Measurements from ENCODE around the gene CHN2. TPM values are rescaled to one million over a fixed set of nuclear protein-coding genes. Genes with fewer than 3 reads are reported as not detected.

Gene CHN2
- polyA plus RNA-seq, 1 donor from 2014 or later = 136 TPM

- H3K9me3 ChIP-seq (ENCODE audit: low read length) = no peaks in the 10 kb centered on the region
- H3K4me2 ChIP-seq (ENCODE audit: low read length) = no peak overlapping the region
- H3F3A ChIP-seq (ENCODE audit: insufficient read depth, low read length, poor library complexity, severe bottlenecking) = no peaks in the 10 kb centered on the region
- no peaks in the 10 kb centered on the region for H3K9me2 ChIP-seq (ENCODE audit: insufficient read depth, low read length)
- H3K36me3 ChIP-seq (ENCODE audit: insufficient read depth, low read length) = no peaks in the 10 kb centered on the region
- H3K79me2 ChIP-seq (replicated peaks; ENCODE audit: insufficient read depth, low read length) = no peaks in the 10 kb centered on the region
- no peak overlapping the region for H3K9ac ChIP-seq (ENCODE audit: low read length)
- no peak overlapping the region for H2AFZ ChIP-seq (ENCODE audit: low read depth, low read length)
- TF ChIP-seq EP300 (conservative IDR thresholded peaks at IDR 0.05; ENCODE audit: poor library complexity, severe bottlenecking) = no peak
- TF ChIP-seq MXI1 (conservative IDR thresholded peaks at IDR 0.05; ENCODE audit: poor library complexity, severe bottlenecking) = no peak
- TF ChIP-seq SMC3 (conservative IDR thresholded peaks at IDR 0.05; ENCODE audit: poor library complexity) = no peak
- H4K20me1 ChIP-seq (ENCODE audit: insufficient read depth) = peaks cover 3% of the 10 kb centered on the region
- no peaks in the 10 kb centered on the region for H3K27me3 ChIP-seq (ENCODE audit: insufficient read depth, low read depth, low read length)
- H3K27ac ChIP-seq (ENCODE audit: low read length) = no peak overlapping the region
- no peak overlapping the region for H3K4me3 ChIP-seq (ENCODE audit: low read length)
Observed at GRCh38 chr7:29296421-29296820, 101.8 kb downstream of the CHN2 start.

GRCh38 chr7:29297194-29297890 is 102.8 kb downstream of the CHN2 start:
- no peak overlapping the region for H3K9ac ChIP-seq (ENCODE audit: low read length)
- H3K27me3 ChIP-seq (ENCODE audit: insufficient read depth, low read depth, low read length) = no peaks in the 10 kb centered on the region
- peaks cover under 1% of the 10 kb centered on the region for H4K20me1 ChIP-seq (ENCODE audit: insufficient read depth)
- no peak overlapping the region for H3K27ac ChIP-seq (ENCODE audit: low read length)
- H2AFZ ChIP-seq (ENCODE audit: low read depth, low read length) = no peak overlapping the region
- no peaks in the 10 kb centered on the region for H3K79me2 ChIP-seq (replicated peaks; ENCODE audit: insufficient read depth, low read length)
- H3K9me2 ChIP-seq (ENCODE audit: insufficient read depth, low read length) = no peaks in the 10 kb centered on the region
- no peak overlapping the region for H3K4me2 ChIP-seq (ENCODE audit: low read length)
- no peaks in the 10 kb centered on the region for H3F3A ChIP-seq (ENCODE audit: insufficient read depth, low read length, poor library complexity, severe bottlenecking)
- H3K4me3 ChIP-seq (ENCODE audit: low read length) = no peak overlapping the region
- H3K9me3 ChIP-seq (ENCODE audit: low read length) = no peaks in the 10 kb centered on the region
- no peaks in the 10 kb centered on the region for H3K36me3 ChIP-seq (ENCODE audit: insufficient read depth, low read length)
- no peak for TF ChIP-seq EZH2 (IDR thresholded peaks at IDR 0.05; ENCODE audit: borderline replicate concordance, insufficient read depth, low read length, poor library complexity, severe bottlenecking)
- TF ChIP-seq SMC3 (conservative IDR thresholded peaks at IDR 0.05; ENCODE audit: poor library complexity) = no peak
- no peak for TF ChIP-seq TAF1 (IDR thresholded peaks at IDR 0.05; ENCODE audit: low read depth)
- TF ChIP-seq, protein P1, sequence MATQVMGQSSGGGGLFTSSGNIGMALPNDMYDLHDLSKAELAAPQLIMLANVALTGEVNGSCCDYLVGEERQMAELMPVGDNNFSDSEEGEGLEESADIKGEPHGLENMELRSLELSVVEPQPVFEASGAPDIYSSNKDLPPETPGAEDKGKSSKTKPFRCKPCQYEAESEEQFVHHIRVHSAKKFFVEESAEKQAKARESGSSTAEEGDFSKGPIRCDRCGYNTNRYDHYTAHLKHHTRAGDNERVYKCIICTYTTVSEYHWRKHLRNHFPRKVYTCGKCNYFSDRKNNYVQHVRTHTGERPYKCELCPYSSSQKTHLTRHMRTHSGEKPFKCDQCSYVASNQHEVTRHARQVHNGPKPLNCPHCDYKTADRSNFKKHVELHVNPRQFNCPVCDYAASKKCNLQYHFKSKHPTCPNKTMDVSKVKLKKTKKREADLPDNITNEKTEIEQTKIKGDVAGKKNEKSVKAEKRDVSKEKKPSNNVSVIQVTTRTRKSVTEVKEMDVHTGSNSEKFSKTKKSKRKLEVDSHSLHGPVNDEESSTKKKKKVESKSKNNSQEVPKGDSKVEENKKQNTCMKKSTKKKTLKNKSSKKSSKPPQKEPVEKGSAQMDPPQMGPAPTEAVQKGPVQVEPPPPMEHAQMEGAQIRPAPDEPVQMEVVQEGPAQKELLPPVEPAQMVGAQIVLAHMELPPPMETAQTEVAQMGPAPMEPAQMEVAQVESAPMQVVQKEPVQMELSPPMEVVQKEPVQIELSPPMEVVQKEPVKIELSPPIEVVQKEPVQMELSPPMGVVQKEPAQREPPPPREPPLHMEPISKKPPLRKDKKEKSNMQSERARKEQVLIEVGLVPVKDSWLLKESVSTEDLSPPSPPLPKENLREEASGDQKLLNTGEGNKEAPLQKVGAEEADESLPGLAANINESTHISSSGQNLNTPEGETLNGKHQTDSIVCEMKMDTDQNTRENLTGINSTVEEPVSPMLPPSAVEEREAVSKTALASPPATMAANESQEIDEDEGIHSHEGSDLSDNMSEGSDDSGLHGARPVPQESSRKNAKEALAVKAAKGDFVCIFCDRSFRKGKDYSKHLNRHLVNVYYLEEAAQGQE (IDR thresholded peaks at IDR 0.05; ENCODE audit: borderline replicate concordance) = no peak
- TF ChIP-seq, protein P2, sequence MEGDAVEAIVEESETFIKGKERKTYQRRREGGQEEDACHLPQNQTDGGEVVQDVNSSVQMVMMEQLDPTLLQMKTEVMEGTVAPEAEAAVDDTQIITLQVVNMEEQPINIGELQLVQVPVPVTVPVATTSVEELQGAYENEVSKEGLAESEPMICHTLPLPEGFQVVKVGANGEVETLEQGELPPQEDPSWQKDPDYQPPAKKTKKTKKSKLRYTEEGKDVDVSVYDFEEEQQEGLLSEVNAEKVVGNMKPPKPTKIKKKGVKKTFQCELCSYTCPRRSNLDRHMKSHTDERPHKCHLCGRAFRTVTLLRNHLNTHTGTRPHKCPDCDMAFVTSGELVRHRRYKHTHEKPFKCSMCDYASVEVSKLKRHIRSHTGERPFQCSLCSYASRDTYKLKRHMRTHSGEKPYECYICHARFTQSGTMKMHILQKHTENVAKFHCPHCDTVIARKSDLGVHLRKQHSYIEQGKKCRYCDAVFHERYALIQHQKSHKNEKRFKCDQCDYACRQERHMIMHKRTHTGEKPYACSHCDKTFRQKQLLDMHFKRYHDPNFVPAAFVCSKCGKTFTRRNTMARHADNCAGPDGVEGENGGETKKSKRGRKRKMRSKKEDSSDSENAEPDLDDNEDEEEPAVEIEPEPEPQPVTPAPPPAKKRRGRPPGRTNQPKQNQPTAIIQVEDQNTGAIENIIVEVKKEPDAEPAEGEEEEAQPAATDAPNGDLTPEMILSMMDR (IDR thresholded peaks at IDR 0.05; ENCODE audit: poor library complexity, severe bottlenecking) = no peak
- no peak for TF ChIP-seq RAD21 (conservative IDR thresholded peaks at IDR 0.05)
- TF ChIP-seq EP300 (conservative IDR thresholded peaks at IDR 0.05; ENCODE audit: poor library complexity, severe bottlenecking) = no peak
- TF ChIP-seq MXI1 (conservative IDR thresholded peaks at IDR 0.05; ENCODE audit: poor library complexity, severe bottlenecking) = no peak
- TF ChIP-seq POLR2AphosphoS5 (IDR thresholded peaks at IDR 0.05) = no peak
